ENCODE data around the gene PRCD. TPM values are rescaled to one million over a fixed set of nuclear protein-coding genes. Genes with fewer than 3 reads are reported as not detected.

Gene PRCD
- total RNA-seq, 1 donor from 2014 or later: 5.3 TPM

- TF ChIP-seq, protein P1, sequence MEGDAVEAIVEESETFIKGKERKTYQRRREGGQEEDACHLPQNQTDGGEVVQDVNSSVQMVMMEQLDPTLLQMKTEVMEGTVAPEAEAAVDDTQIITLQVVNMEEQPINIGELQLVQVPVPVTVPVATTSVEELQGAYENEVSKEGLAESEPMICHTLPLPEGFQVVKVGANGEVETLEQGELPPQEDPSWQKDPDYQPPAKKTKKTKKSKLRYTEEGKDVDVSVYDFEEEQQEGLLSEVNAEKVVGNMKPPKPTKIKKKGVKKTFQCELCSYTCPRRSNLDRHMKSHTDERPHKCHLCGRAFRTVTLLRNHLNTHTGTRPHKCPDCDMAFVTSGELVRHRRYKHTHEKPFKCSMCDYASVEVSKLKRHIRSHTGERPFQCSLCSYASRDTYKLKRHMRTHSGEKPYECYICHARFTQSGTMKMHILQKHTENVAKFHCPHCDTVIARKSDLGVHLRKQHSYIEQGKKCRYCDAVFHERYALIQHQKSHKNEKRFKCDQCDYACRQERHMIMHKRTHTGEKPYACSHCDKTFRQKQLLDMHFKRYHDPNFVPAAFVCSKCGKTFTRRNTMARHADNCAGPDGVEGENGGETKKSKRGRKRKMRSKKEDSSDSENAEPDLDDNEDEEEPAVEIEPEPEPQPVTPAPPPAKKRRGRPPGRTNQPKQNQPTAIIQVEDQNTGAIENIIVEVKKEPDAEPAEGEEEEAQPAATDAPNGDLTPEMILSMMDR (IDR thresholded peaks at IDR 0.05): no peak
- Mint-ChIP-seq H3K36me3 (ENCODE audit: low read depth) (no peaks in the 10 kb centered on the region), H3K27ac (no peak overlapping the region), H3K4me3 (peak overlapping the region; percentile 75), H3K27me3 (peaks cover 39% of the 10 kb centered on the region), H3K4me1 (peaks cover 18% of the 10 kb centered on the region), H3K9me3 (no peaks in the 10 kb centered on the region)
- POLR2A ChIA-PET: interaction anchor here (0.6 to 2.0 kb wide), 4 partner anchors 27 to 231 kb away, joined by 3 to 18 read pairs (median 6); partner anchors contain the start of gene PRPSAP1
- ATAC-seq (ENCODE audit: low read depth) (no peak), DNase-seq (peak; percentile 33)
- CTCF ChIA-PET: no interaction called here
- intact Hi-C loops (cut with micrococcal nuclease): loop anchor here (5.0 kb wide), 1 partner anchor 37 kb away; no protein-coding TSS in a partner anchor
Observed at GRCh38 chr17:76585033-76585648, 45.3 kb downstream of the PRCD start.

- Mint-ChIP-seq H3K27me3 (peaks cover 39% of the 10 kb centered on the region), H3K36me3 (ENCODE audit: low read depth) (no peaks in the 10 kb centered on the region), H3K9me3 (no peaks in the 10 kb centered on the region), H3K27ac (no peak within 1 kb of the TSS), H3K4me1 (peaks cover 18% of the 10 kb centered on the region), H3K4me3 (peak within 1 kb of the TSS; percentile 75)
- ChIA-PET POLR2A (interaction anchor here (0.6 to 2.0 kb wide), 6 partner anchors 29 to 1432 kb away, joined by 3 to 18 read pairs (median 8); partner anchors contain the start of gene PRPSAP1), CTCF (interaction anchor here (1.0 to 1.2 kb wide), 2 partner anchors 28 to 38 kb away, joined by 3 to 4 read pairs; no protein-coding TSS in a partner anchor)
- ATAC-seq (ENCODE audit: low read depth) (peak; percentile 75), DNase-seq (peak; percentile 52)
- TF ChIP-seq, protein P1 (IDR thresholded peaks at IDR 0.05): no peak
- intact Hi-C loops (cut with micrococcal nuclease): loop anchor here (5.0 kb wide), 1 partner anchor 36 kb away; no protein-coding TSS in a partner anchor
Observed at GRCh38 chr17:76585649-76586593, 46.1 kb downstream of the PRCD start, which contains the start of gene ST6GALNAC2. Gene ST6GALNAC2 (minus strand): TSS chr17:76585860. CDS start chr17:76585808, 52 bp downstream.

DNA sequence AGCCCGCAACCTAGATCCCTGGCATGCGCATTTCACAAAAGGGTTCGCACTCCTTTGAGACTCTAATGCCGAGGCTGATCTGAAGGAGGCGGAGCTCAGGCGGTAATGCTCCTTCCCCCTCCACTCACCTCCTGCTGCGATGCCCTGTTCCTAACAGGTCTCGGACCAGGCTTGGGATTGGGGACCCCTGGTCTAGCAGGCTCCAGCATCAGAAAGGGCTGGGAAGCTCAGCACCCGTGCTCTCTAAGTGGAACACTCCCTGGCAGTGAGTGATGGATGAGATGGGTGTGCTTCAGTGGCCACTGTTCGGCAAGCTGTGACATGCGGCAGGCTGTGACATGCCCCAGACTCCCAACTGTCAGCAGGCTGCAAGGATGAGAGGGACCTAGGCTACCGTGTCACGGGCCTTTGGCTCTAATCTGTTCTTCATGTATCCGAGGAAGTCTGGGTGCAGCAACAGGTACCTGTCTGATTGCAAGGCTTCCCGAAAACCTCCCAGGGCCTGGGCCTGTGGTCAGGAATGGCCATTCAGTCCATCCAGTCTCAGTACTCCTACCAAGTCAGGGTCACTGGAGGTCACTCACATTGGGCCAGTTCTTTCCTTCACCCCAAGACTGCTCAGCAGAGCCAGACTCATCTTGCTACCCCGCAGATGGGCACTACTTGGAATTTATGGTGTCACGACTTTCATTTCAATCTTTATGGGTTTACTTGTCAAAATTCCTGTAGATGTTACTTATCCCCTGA is 47.1 kb downstream of the PRCD start:
- POLR2A ChIA-PET: interaction anchor here (1.6 to 2.0 kb wide), 2 partner anchors 30 to 59 kb away, joined by 8 to 18 read pairs; no protein-coding TSS in a partner anchor
- H3K4me3 Mint-ChIP-seq: peak overlapping the region; percentile 32
- no peak overlapping the region for H3K27ac Mint-ChIP-seq
- no peak for ATAC-seq (ENCODE audit: low read depth)
- no peaks in the 10 kb centered on the region for H3K36me3 Mint-ChIP-seq (ENCODE audit: low read depth)
- no peaks in the 10 kb centered on the region for H3K9me3 Mint-ChIP-seq
- no peak for DNase-seq
- peaks cover 18% of the 10 kb centered on the region for H3K4me1 Mint-ChIP-seq
- intact Hi-C loops (cut with micrococcal nuclease): loop anchor here (5.0 kb wide), 1 partner anchor 35 kb away; no protein-coding TSS in a partner anchor
- CTCF ChIA-PET: interaction anchor here (1.0 to 1.2 kb wide), 2 partner anchors 29 to 37 kb away, joined by 3 to 4 read pairs; no protein-coding TSS in a partner anchor
- TF ChIP-seq, protein P1 (IDR thresholded peaks at IDR 0.05): no peak
- H3K27me3 Mint-ChIP-seq: peaks cover 39% of the 10 kb centered on the region

GRCh38 chr17:76588182-76588581 is 48.3 kb downstream of the PRCD start:
- Mint-ChIP-seq H3K9me3 (no peaks in the 10 kb centered on the region), H3K27me3 (peaks cover 34% of the 10 kb centered on the region), H3K4me3 (no peak overlapping the region), H3K36me3 (ENCODE audit: low read depth) (no peaks in the 10 kb centered on the region), H3K27ac (no peak overlapping the region), H3K4me1 (peaks cover 18% of the 10 kb centered on the region)
- ChIA-PET CTCF (no interaction called here), POLR2A (interaction anchor here (0.8 kb wide), 1 partner anchor 22 kb away, joined by 7 read pairs; no protein-coding TSS in a partner anchor)
- DNase-seq (no peak), ATAC-seq (ENCODE audit: low read depth) (no peak)
- TF ChIP-seq, protein P1 (IDR thresholded peaks at IDR 0.05): no peak
- intact Hi-C loops (cut with micrococcal nuclease): loop anchor here (5.0 kb wide), 1 partner anchor 34 kb away; no protein-coding TSS in a partner anchor

All from activated B cell treated with CpG ODN at 0.5 μM for 24 hours (primary cell).